GF-D8 (cell line): ENCODE measurements around the gene FNDC3A.
A peak's percentile ranks its signal among the peaks of the same experiment; 100 is the strongest.

Source experiments
- DNase-seq: peaks from one replicate; lab custom pipeline; 2025; lab: John Stamatoyannopoulos, UW

FNDC3A gene

GRCh38 chr13:49254007-49254406 is 278.3 kb downstream of the FNDC3A start:
- DNase-seq, result peak; percentile 83

DNA sequence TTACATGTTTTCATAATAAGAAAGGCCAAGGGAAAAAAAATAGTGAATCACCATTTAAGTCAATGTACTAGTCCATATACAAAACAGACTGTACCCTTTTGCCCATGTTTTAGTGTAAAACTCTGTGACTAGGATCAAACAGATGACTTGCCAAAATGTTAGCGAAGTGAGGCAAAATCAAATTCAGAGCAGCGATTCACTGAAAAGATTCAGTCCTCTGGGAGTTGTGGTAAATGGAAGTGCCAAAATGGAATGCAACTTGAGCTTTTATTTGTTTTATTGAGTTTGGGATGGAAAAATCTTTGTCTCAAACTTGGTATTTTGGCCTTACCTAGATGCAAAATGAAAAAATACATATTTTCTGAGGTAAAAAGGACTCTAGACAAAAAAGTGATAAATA is 281.1 kb downstream of the FNDC3A start:
- no peak for DNase-seq

DNA sequence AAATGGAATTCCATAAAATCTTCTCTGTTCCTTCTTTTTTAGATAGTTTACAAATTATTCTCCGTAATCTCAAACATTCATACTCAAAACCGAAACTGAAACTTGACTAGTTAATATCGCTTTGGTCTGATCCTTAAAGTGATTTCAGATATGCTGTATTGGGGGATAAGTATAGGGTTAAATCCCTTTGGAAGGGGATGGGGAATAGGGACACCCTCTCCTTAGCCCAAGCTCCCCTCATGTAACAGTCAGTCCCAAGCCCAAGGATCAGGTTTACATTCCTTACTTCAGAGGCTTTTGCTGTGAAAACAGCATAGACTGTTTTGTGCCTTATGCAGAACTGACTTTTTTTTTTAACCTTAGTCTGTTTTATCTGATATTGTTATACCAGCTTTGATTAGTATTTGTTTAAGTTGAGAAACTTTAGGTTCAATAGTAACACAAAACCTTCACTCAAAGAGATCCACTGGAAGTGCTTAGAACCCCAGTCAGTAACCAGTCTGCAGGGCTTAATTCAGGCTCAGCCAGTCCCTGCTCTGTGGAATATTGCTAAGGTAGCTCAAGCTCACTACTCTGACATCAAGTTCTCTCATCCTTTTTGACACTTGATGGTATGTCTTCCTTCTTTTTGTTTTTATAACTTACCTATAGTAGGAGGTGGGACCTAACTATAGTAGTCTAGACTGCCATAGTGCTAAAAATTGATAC is 282.5 kb downstream of the FNDC3A start:
- no peak for DNase-seq
